GM13976 (cell line): Measurements from ENCODE around the gene CPSF4.
"Not testable (repeated sequence)": the region's sequence is repeated elsewhere in the genome, so short reads cannot be mapped to it uniquely, and the experiment has no call there.

ENCODE experiments used
- DNase-seq: peaks from one replicate; pipeline ENCODE4 v3.0.0; 2012; ENCODE audit warnings: low spot score
- CTCF ChIP-seq: IDR thresholded peaks from 2 replicates; pipeline ENCODE4 v1.5.1; 2012; ENCODE audit warnings: borderline replicate concordance, mild to moderate bottlenecking; ENCODE audit not compliant: insufficient read depth; ENCODE audit errors: extremely low read depth, missing control alignments, control extremely low read depth
- in situ Hi-C: fragments of 300-500 bp; cut with MboI; formaldehyde crosslinking; loops from one replicate; pipeline ENCODE4 v1.12.0; 2022; ENCODE audit warnings: low sequenced_read_pairs, mixed read lengths, inconsistent platforms; ENCODE audit not compliant: unreplicated experiment

CPSF4 gene

GRCh38 chr7:99500637-99501009, 61.9 kb downstream of the CPSF4 start:
- TF ChIP-seq CTCF: no peak
- in situ Hi-C loops: no loop called here
- DNase-seq: no peak

GRCh38 chr7:99501236-99501635, 62.5 kb downstream of the CPSF4 start:
- DNase-seq, in situ Hi-C loops: not testable (repeated sequence)

GRCh38 chr7:99504281-99504602, 65.5 kb downstream of the CPSF4 start:
- TF ChIP-seq CTCF: no peak
- DNase-seq: no peak
- in situ Hi-C loops: no loop called here

GRCh38 chr7:99504603-99505323, 66.0 kb downstream of the CPSF4 start, which contains the start of gene ZKSCAN5:
Gene ZKSCAN5, plus strand, starts transcription at chr7:99504662. Its CDS starts 1,383 bp downstream, at chr7:99506045.
- no peak for TF ChIP-seq CTCF
- DNase-seq: peak; percentile 96
- in situ Hi-C loops: no loop called here

- in situ Hi-C loops: no loop called here
- no peak for DNase-seq
- TF ChIP-seq CTCF: no peak
Observed at GRCh38 chr7:99505324-99505662, 66.5 kb downstream of the CPSF4 start.
